CD4-positive, CD25-positive, alpha-beta regulatory T cell (primary cell): Measurements from ENCODE around the gene MLLT6. TPM values are rescaled to one million over a fixed set of nuclear protein-coding genes. Genes with fewer than 3 reads are reported as not detected.

Experiments
- ATAC-seq, 2 donors: fragments of 150-1000 bp; cut with Tn5 transposase; one replicate each; pipeline ENCODE4 v1.10.0; 2021; ENCODE audit warnings: low read depth in 2 of 2, moderate number of reproducible peaks in 2 of 2, moderate library complexity in 1 of 2
- DNase-seq, 3 donors: peaks; one replicate each; pipeline versions ENCODE4 v3.0.0 to v3.0.0-alpha.2; 2012 to 2022; ENCODE audit warnings: mixed read lengths in 1 of 3
- H3K27ac ChIP-seq: one replicate; pipeline ENCODE4 v1.7.0; 2013; ENCODE audit warnings: mild to moderate bottlenecking, low read length; ENCODE audit not compliant: insufficient read depth, poor library complexity, severe bottlenecking
- H3K27me3 ChIP-seq: one replicate; pipeline ENCODE4 v1.7.0; 2013; ENCODE audit warnings: low read length; ENCODE audit not compliant: control insufficient read depth, insufficient read depth
- H3K36me3 ChIP-seq: one replicate; pipeline ENCODE4 v1.7.0; 2013; ENCODE audit warnings: mild to moderate bottlenecking, low read length, moderate library complexity; ENCODE audit not compliant: control insufficient read depth, insufficient read depth
- H3K4me1 ChIP-seq: 2 replicates; pipeline ENCODE4 v1.7.0; 2013; ENCODE audit warnings: mild to moderate bottlenecking, low read length; ENCODE audit not compliant: insufficient read depth, control insufficient read depth, poor library complexity, severe bottlenecking
- H3K4me3 ChIP-seq: one replicate; pipeline ENCODE4 v1.7.0; 2013; ENCODE audit warnings: low read depth, mild to moderate bottlenecking, low read length, moderate library complexity
- H3K9me3 ChIP-seq, 2 experiments: 1 replicate in 1 of 2; 2 replicates in 1 of 2; pipeline ENCODE4 v1.7.0; 2013; ENCODE audit warnings: low read length in 2 of 2, mild to moderate bottlenecking in 1 of 2, moderate library complexity in 1 of 2; ENCODE audit not compliant: control insufficient read depth in 2 of 2
- H3K27ac Mint-ChIP-seq, 3 donors: one replicate each; pipeline ENCODE4 v1.8.0; 2020 to 2022; ENCODE audit warnings: mild to moderate bottlenecking in 3 of 3, mixed read lengths in 3 of 3, moderate library complexity in 2 of 3
- H3K27me3 Mint-ChIP-seq: one replicate; pipeline ENCODE4 v1.8.0; 2022; ENCODE audit warnings: mild to moderate bottlenecking, mixed read lengths
- H3K36me3 Mint-ChIP-seq: one replicate; pipeline ENCODE4 v1.8.0; 2020; ENCODE audit warnings: mixed read lengths
- H3K4me1 Mint-ChIP-seq, 4 donors: one replicate each; pipeline ENCODE4 v1.8.0; 2020 to 2022; ENCODE audit warnings: mixed read lengths in 4 of 4, mild to moderate bottlenecking in 1 of 4
- H3K4me3 Mint-ChIP-seq, 4 donors: one replicate each; pipeline ENCODE4 v1.8.0; 2020 to 2022; ENCODE audit warnings: mild to moderate bottlenecking in 4 of 4, mixed read lengths in 4 of 4, moderate library complexity in 3 of 4
- H3K9me3 Mint-ChIP-seq, 7 donors: one replicate each; pipeline ENCODE4 v1.8.0; 2020 to 2022; ENCODE audit warnings: mixed read lengths in 7 of 7, mild to moderate bottlenecking in 3 of 7, moderate library complexity in 2 of 7
- polyA plus RNA-seq, 4 donors: library from polyadenylated mRNA; unstranded; fragments of 300-500 nt; fragmentation: Illumina TruSeq; gene quantifications; one replicate each; pipeline ENCODE4 v1.2.3, GENCODE V29; 2021
- total RNA-seq: library from RNA; stranded (reverse); gene quantifications from one replicate; pipeline ENCODE4 v1.2.3, GENCODE V29; 2022

The MLLT6 gene
- total and polyA plus RNA-seq, 5 donors from 2014 or later, result 5.2 to 361 (median 6.7) TPM

DNA sequence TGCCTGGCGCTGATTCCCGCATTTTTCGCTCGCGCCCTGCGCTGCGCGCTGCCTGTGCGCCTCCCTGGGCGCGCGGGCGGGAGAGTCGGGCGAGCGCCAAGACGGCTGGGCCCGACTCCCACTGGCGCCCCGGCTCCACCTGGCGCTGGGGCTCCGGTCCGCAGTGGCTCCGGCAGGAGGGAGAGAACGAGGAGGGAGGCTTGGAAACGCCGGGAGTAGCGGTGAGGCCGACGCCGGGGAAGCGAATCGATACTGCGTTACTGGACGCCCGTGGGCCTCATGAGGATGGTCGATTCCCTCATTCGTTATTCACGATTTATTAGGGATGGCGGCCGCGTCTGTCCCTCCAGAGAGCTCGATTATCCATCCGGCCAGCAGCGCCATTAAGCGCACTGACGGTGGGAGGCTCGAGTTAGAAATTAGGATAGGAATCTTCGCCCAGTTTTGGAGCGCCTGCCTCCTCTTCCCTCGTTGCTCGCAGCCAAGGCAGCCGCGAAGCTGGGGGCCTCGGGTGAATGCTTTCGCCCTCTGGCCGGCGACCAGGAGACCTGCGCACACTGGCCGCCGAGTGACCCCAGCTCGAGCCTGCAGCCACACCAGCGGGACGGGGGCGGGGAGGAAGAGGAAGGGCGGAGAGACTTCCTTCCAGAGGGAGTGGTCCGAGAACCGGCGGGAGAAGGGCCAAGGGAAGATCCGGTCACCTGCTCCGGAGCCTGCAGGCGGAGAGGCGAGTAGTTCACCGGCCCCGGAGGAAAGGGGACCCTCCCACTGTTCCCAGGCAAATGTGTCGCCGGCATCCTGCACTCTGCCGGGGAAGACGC, 44.4 kb downstream of the MLLT6 start:
- Histone ChIP-seq H3K4me1 (peaks cover 60% of the 10 kb centered on the region), H3K9me3 (no peaks in the 10 kb centered on the region), H3K36me3 (peaks cover 1% of the 10 kb centered on the region), H3K27ac (no peak overlapping the region), H3K27me3 (peaks cover 20% of the 10 kb centered on the region), H3K4me3 (peak overlapping the region; percentile 37)
- Mint-ChIP-seq H3K4me3 (peak overlapping the region; percentile 71 to 100 (median 94)), H3K36me3 (peaks cover 22% of the 10 kb centered on the region), H3K27me3 (peaks cover 57% of the 10 kb centered on the region), H3K27ac (no peak overlapping the region), H3K9me3 (peaks cover 0 to 3% (median 0%) of the 10 kb centered on the region in 7 donors), H3K4me1 (peaks cover 7 to 63% (median 27%) of the 10 kb centered on the region in 4 donors)
- DNase-seq, result no peak
- no peak for ATAC-seq

DNA sequence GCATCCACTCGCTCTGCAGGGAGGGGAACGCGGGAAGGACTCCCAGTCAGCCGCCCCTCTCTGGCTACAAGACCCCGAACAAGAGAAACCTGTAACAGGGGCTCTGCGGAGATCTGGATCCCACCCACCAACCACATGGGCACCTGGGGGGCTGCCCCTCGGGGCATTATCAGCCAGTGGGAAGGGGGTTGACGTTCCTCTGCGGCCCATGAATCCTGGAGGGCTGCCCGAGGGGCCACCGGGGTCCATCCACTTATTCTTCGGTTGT, 44.9 kb downstream of the MLLT6 start:
- DNase-seq (no peak), ATAC-seq (no peak)
- H3K27me3 Mint-ChIP-seq, result peaks cover 52% of the 10 kb centered on the region
- H3K4me1 ChIP-seq, result peaks cover 60% of the 10 kb centered on the region
- no peak overlapping the region for H3K27ac Mint-ChIP-seq
- H3K4me1 Mint-ChIP-seq, result peaks cover 7 to 67% (median 28%) of the 10 kb centered on the region in 4 donors
- peak overlapping the region; percentile 90 to 100 (median 98) for H3K4me3 Mint-ChIP-seq
- H3K9me3 ChIP-seq, result no peaks in the 10 kb centered on the region
- peaks cover 20% of the 10 kb centered on the region for H3K27me3 ChIP-seq
- peaks cover 7% of the 10 kb centered on the region for H3K36me3 ChIP-seq
- H3K27ac ChIP-seq, result no peak overlapping the region
- peak overlapping the region; percentile 21 for H3K4me3 ChIP-seq
- peaks cover 22% of the 10 kb centered on the region for H3K36me3 Mint-ChIP-seq
- H3K9me3 Mint-ChIP-seq, result peaks cover 0 to 3% (median 0%) of the 10 kb centered on the region in 7 donors

- H3K27me3 Mint-ChIP-seq, result peaks cover 47% of the 10 kb centered on the region
- H3K9me3 Mint-ChIP-seq, result peaks cover 0 to 3% (median 0%) of the 10 kb centered on the region in 7 donors
- H3K4me3 Mint-ChIP-seq, result peak overlapping the region; percentile 90 to 100 (median 98)
- Histone ChIP-seq H3K4me3 (peak overlapping the region; percentile 88), H3K4me1 (peaks cover 60% of the 10 kb centered on the region), H3K27me3 (peaks cover 20% of the 10 kb centered on the region), H3K27ac (no peak overlapping the region), H3K9me3 (no peaks in the 10 kb centered on the region), H3K36me3 (peaks cover 8% of the 10 kb centered on the region)
- H3K27ac Mint-ChIP-seq, result peak overlapping the region; percentile 72 to 99 (median 93)
- ATAC-seq (no peak), DNase-seq (peak in 1 of 3 donors; percentile 29)
- H3K4me1 Mint-ChIP-seq, result peaks cover 7 to 69% (median 28%) of the 10 kb centered on the region in 4 donors
- H3K36me3 Mint-ChIP-seq, result peaks cover 22% of the 10 kb centered on the region
These were observed 45.4 kb downstream of the MLLT6 start for GRCh38 chr17:38750312-38751121.

- Mint-ChIP-seq H3K4me3 (peak overlapping the region; percentile 90 to 100 (median 98)), H3K27ac (peak overlapping the region; percentile 93 to 99 (median 98)), H3K27me3 (peaks cover 40% of the 10 kb centered on the region), H3K36me3 (peaks cover 25% of the 10 kb centered on the region), H3K9me3 (peaks cover 0 to 3% (median 0%) of the 10 kb centered on the region in 7 donors), H3K4me1 (peaks cover 7 to 73% (median 30%) of the 10 kb centered on the region in 4 donors)
- Histone ChIP-seq H3K9me3 (no peaks in the 10 kb centered on the region), H3K27me3 (peaks cover 18% of the 10 kb centered on the region), H3K27ac (peak overlapping the region; percentile 88), H3K36me3 (peaks cover 15% of the 10 kb centered on the region), H3K4me3 (peak overlapping the region; percentile 88), H3K4me1 (peaks cover 60% of the 10 kb centered on the region)
- ATAC-seq (no peak), DNase-seq (no peak)
These were observed 46.2 kb downstream of the MLLT6 start for GRCh38 chr17:38751144-38751807.

DNA sequence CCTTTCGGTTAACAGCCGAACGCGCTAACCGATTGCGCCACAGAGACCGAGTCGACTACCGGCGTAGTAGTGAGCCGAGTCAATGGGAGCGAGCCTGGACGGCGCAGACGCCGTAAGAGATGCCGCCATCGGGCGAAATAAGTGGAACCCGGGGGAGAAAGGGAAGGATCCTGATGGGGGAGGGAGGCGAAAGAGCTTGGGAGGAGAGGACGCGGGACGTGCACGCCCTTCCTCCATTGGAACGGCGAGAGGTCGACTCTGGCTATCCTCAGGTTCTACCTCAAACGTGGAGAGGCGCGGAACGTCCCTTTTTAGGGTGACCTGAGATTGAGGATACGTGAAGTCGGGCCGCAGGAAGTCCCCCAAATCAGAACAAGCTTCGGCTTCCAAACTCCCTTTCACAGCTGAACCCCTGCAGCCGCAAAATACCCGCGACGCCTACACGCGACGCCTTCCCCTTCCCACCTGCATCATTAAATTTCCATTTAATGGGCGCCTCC, 46.8 kb downstream of the MLLT6 start:
- Mint-ChIP-seq H3K36me3 (peaks cover 24% of the 10 kb centered on the region), H3K9me3 (peaks cover 0 to 3% (median 0%) of the 10 kb centered on the region in 7 donors), H3K27me3 (peaks cover 34% of the 10 kb centered on the region), H3K4me3 (peak overlapping the region; percentile 90 to 100 (median 98)), H3K4me1 (peaks cover 7 to 69% (median 28%) of the 10 kb centered on the region in 4 donors), H3K27ac (peak overlapping the region; percentile 93 to 99 (median 98))
- H3K27me3 ChIP-seq, result peaks cover 13% of the 10 kb centered on the region
- no peaks in the 10 kb centered on the region for H3K9me3 ChIP-seq
- H3K36me3 ChIP-seq, result peaks cover 20% of the 10 kb centered on the region
- peak overlapping the region; percentile 88 for H3K27ac ChIP-seq
- peak; percentile 59 to 87 (median 85) for DNase-seq
- peak; percentile 19 to 23 for ATAC-seq
- H3K4me3 ChIP-seq, result peak overlapping the region; percentile 88
- H3K4me1 ChIP-seq, result peaks cover 60% of the 10 kb centered on the region

DNA sequence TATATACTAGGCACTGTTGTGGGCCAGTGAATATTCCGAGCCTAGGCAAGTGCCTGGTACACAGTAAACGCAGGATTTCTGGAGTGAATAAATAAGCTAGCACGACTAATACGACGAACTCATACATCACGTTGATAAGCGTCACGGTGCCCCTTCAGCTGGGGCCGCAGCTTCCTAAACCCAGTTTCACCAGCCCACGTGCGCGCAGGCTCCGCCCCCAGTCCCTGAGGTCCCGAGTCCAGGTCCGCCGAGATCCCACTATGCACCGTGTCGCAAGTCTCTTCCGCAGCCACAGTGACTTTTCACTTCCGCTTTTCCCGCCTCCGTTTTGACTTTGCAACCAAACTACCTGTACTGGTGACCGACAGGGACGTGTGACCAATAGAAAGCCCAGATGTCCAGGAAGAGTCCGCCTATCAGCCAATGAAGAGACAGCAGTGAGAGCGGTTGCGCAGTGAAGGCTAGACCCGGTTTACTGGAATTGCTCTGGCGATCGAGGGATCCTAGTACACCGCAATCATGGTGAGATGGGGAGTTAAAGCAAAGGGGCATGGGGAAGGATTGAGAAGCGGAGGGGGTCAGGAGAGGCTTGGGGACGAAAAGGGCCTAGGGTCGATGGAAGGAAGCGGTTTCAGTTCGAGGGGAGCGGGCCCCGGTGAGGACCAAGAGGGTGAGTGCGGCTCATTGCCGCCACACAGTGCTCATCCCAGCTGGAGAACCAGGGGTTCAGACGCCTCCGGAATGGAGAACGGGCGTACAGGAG, 47.4 kb downstream of the MLLT6 start, which contains the start of gene PSMB3:
Gene PSMB3, plus strand, starts transcription at position 434 of the 763 bp plus-strand sequence. Its CDS starts 86 bp downstream, at position 520.
- Mint-ChIP-seq H3K36me3 (peaks cover 24% of the 10 kb centered on the region), H3K9me3 (peaks cover 0 to 3% (median 0%) of the 10 kb centered on the region in 7 donors), H3K4me3 (peak within 1 kb of the TSS; percentile 90 to 100 (median 98)), H3K4me1 (peaks cover 7 to 68% (median 27%) of the 10 kb centered on the region in 4 donors), H3K27ac (peak within 1 kb of the TSS; percentile 93 to 99 (median 98)), H3K27me3 (peaks cover 32% of the 10 kb centered on the region)
- Histone ChIP-seq H3K4me1 (peaks cover 54% of the 10 kb centered on the region), H3K9me3 (no peaks in the 10 kb centered on the region), H3K27ac (peak within 1 kb of the TSS; percentile 88), H3K27me3 (peaks cover 13% of the 10 kb centered on the region), H3K4me3 (peak within 1 kb of the TSS; percentile 88), H3K36me3 (peaks cover 20% of the 10 kb centered on the region)
- ATAC-seq (peak; percentile 92 to 95), DNase-seq (peak; percentile 94 to 100 (median 96))
